GM08714 (cell line): Measurements from ENCODE around the gene FAM3A.

Source experiments
- H3K4me3 ChIP-seq: fragments of 200-500 bp; sonication (Bioruptor generic); 2 replicates; pipeline ENCODE4 v1.5.1; 2014; ENCODE audit warnings: mild to moderate bottlenecking, low read length, inconsistent platforms
- ZNF274 ChIP-seq: IDR thresholded peaks from 2 replicates; pipeline ENCODE4 v1.6.1; 2012; ENCODE audit warnings: mild to moderate bottlenecking, low read depth, low read length

Gene FAM3A

DNA sequence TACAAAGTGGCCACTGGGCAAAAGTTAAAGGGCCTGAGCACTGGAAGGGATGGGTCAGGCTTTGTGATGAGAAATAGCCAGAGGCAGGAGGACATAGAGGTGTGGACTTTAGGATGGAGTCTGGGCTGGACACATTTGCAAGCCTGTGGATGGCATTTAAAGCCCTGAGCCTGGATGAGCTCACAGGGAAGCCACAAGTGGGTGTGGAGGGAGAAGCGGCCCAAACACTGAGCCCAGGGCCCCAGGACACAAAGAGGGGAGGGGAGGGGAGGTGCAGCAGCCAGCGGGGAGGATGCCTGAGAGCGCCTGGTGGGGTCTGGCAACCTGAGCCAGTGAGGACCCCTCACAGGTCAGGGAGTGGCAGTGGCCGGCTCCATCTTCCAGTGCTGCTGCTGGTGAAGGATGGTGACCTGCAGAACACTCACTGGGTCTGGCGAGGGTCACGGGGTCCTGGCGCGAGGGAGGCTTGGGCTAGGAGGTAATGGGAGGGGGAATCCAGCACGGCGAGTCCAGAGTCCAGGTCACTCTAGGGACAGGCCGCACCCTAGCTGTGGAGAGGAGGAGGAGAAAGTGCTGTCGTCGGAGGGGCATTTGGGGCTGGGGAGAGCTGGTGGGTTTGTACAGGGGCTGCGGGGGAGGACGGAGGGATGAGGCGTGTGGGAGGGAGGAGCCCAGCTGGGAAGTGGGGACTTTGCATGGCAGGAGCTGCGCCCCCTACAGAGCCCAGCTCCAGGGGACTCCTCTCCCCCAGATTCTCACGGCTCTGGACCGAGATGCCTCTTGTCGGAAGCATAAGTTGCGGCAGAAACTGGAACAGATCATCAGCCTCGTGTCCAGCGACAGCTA lies 44.0 kb downstream of the FAM3A start:
- no peak overlapping the region for H3K4me3 ChIP-seq
- TF ChIP-seq ZNF274, result no peak

DNA sequence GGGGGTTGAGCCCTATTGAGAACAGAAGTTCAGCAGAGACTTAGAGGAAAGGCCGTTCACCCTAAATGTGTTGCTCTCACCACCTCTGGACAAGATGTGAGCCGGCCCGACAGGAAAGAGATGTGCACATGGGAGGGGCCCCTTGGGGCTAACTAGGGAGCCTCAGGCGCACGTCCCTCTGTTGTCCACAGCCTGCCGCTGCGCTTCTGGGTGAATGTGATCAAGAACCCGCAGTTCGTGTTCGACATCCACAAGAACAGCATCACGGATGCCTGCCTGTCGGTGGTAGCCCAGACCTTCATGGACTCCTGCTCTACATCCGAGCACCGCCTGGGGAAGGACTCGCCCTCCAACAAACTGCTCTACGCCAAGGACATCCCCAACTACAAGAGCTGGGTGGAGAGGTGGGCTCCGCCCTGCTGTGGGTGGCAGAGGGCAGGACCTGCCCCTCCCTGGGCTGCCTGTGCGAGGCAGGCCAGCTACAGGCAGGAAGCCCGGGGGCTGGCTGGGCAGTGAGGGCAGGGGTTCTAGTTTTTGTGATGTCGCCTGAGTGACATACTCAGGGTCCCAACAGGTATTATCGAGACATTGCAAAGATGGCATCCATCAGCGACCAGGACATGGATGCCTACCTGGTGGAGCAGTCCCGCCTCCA lies 45.0 kb downstream of the FAM3A start:
- H3K4me3 ChIP-seq, result no peak overlapping the region
- TF ChIP-seq ZNF274, result no peak

DNA sequence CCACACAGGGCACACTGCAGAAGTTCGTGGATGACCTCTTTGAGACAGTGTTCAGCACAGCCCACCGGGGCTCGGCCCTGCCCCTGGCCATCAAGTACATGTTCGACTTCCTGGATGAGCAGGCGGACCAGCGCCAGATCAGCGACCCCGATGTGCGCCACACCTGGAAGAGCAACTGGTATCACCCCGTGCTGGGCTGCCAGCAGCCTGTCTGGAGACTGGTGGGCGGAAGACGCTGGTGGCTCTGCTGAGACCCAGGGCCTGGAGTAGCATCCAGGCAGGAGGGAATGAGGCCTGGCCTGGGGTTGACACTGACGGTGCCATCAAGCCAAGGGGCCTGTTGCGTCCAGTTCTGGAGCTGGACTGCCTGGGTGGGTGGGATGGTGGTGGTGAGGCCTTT lies 45.6 kb downstream of the FAM3A start:
- TF ChIP-seq ZNF274, result no peak
- no peak overlapping the region for H3K4me3 ChIP-seq

DNA sequence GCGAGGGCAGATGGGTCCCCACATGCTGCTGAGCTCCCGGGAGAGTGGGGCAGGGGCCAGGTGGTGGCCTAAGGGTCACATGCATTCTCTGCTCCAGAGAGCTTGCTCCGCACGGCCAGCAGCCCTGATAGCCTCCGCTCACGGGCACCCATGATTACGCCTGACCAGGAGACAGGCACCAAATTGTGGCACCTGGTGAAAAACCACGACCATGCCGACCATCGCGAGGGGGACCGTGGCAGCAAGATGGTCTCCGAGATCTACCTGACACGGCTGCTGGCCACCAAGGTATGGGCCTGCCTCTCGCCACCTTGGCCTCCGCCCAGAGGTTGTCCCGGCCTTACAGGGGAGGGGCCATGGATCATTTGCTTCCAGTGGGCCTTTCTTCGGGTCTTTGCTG lies 46.2 kb downstream of the FAM3A start:
- no peak overlapping the region for H3K4me3 ChIP-seq
- no peak for TF ChIP-seq ZNF274

DNA sequence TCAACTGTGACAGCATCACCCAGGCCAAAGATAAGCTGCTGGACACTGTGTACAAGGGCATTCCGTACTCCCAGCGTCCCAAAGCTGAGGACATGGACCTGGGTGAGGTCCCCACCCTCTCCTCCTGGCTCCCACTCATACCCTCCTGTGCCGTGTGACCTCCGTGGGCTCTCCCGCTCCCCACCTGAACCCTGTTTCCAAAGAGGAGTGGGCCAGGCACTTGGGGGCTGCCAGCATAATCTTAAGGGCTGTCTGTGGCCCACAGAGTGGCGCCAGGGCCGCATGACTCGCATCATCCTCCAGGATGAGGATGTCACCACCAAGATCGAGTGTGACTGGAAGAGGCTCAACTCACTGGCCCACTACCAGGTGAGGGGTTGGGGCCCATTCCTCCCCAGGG lies 46.9 kb downstream of the FAM3A start:
- no peak for TF ChIP-seq ZNF274

DNA sequence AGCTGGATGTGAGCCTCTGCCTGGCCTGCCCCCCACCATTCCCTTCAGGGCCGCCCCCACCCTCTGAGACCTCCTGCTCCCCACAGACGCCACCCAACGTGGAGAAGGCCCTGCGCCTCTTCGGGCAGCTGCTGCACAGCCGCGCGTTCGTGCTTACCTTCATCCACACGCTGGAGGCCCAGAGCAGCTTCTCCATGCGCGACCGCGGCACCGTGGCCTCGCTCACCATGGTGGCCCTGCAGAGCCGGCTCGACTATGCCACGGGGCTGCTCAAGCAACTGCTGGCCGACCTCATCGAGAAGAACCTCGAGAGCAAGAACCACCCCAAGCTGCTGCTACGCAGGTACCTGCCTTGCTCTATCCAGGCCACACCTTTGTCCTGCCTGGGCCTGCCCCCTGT lies 47.8 kb downstream of the FAM3A start:
- no peak for TF ChIP-seq ZNF274
- no peak overlapping the region for H3K4me3 ChIP-seq

More for the DNA sequence above, 46.9 kb downstream of the FAM3A start:
- no peak overlapping the region for H3K4me3 ChIP-seq

DNA sequence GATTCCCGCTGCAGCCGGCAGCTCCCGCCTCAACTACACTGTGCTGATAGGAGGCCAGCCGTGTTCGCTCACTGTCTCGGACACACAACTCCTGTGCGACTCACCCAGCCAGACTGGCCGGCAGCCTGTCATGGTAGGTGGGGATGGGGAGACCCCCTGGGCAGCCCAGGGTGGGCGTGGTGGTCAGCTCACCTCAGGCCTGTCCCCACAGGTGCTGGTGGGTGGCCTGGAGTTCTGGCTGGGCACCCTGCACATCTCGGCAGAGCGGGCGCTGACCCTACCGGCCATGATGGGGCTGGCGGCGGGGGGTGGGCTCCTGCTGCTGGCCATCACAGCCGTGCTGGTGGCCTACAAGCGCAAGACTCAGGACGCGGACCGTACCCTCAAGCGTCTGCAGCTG lies 48.5 kb downstream of the FAM3A start:
- no peak overlapping the region for H3K4me3 ChIP-seq

DNA sequence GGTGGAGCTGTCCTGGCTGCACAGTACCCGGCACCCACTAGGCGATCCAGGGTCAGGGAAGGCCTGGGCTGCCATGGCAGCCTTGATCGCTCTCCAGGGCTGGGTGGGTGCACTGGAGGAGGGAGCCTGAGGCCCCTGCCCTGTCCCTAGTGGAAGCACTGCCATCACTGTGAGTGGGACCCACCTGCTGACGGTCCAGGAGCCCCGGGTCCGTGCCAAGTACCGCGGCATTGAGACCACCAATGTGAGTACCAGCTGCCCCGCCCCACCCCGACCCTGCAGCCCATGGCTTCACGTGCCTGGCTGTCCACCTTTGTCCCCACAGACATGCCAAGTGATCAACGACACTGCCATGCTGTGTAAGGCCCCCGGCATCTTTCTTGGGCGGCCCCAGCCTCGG lies 49.1 kb downstream of the FAM3A start:
- TF ChIP-seq ZNF274, result no peak
- H3K4me3 ChIP-seq, result no peak overlapping the region

More for the DNA sequence above, 48.5 kb downstream of the FAM3A start:
- no peak for TF ChIP-seq ZNF274

DNA sequence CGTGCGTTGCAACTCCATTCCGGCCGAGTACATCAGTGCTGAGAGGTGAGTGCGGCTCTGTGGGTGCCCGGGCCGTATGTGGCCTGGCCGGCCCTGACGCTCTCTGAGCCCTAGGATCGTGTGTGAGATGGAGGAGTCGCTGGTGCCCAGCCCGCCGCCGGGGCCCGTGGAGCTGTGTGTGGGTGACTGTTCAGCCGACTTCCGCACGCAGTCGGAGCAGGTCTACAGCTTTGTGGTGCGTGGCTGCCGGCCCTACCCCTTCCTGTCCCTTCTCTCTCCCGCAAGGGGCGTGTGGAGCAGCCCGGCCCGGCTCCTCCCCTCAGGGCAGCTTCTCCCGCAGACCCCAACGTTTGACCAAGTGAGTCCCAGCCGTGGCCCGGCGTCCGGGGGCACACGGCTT lies 50.0 kb downstream of the FAM3A start:
- no peak overlapping the region for H3K4me3 ChIP-seq
- TF ChIP-seq ZNF274, result no peak

DNA sequence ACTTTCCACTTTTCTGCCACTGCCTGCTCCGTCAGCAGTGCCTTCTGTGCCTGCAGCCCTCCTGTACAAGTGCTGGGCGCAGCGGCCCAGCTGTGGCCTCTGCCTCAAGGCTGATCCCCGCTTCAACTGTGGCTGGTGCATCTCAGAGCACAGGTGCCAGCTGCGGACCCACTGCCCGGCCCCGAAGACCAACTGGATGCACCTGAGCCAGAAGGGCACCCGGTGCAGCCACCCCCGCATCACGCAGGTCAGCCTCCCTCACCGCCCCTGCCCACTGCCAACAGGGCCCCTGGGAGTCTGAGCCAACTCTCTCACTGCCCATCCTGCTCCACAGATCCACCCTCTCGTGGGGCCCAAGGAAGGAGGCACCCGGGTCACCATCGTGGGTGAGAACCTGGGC lies 50.4 kb downstream of the FAM3A start:
- no peak for TF ChIP-seq ZNF274

DNA sequence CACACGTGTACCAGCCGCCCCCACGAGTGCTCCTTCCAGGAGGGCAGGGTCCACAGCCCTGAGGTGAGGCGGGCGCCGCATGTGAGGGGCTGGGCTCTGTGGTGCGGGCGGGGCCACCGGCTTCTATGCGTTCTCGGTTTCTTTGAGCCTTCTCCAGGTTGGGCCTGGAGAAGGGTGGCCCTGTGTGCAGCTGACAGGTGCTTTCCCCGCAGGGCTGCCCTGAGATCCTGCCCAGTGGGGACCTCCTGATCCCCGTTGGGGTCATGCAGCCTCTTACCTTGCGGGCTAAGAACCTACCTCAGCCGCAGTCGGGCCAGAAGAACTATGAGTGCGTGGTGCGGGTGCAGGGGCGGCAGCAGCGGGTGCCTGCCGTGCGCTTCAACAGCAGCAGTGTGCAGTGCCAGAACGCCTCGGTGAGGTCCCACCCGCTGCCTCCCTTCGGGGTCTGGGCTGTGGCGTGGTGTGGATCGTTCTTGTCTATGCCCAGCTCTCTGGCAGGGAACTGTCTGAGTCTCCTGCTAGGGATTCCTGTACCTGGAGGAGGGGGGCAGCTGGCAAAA lies 51.1 kb downstream of the FAM3A start:
- TF ChIP-seq ZNF274, result no peak
- H3K4me3 ChIP-seq, result no peak overlapping the region

More for the DNA sequence above, 50.4 kb downstream of the FAM3A start:
- H3K4me3 ChIP-seq, result no peak overlapping the region

DNA sequence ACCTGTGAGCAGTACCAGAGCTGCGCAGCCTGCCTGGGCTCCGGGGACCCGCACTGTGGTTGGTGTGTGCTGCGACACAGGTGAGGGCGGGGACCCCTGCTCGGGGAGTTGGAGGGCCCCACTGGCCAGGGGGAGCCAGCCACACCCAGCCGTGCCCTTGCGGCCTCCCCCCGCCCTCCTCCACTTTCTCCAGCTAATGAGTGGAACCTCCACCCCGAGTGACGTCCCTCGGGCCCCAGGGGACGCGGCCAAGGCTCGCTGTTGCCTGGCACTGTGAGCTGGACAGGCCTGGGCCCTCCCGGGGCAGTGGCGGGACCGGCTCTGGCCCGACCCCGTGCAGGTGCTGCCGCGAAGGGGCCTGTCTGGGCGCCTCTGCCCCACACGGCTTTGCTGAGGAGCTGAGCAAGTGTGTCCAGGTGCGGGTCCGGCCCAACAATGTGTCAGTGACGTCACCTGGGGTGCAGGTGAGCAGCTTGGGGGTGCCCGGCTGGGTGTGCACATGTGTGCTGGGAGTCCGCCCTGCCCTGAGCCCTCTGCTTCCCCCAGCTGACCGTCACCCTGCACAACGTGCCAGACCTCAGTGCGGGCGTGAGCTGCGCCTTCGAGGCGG lies 52.3 kb downstream of the FAM3A start:
- no peak for TF ChIP-seq ZNF274

DNA sequence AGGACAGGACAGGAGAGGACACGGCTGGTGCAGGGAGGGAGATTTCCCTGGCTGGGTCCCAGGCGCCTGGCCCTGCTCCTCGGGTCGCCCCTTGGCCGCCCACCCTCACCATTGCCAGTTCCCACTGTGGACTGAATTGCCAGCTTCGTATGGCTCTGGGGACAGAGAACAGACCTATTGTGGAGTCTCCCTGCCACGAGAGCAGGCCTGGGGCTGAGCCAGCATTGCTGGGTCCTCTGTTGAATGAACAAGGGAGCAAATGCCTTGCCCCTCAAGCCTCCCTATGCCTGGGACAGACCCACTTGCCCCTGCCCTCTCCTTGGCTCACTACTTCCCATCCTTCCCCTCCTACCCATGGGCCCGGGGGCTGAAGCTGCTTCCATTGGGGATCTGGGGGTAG lies 53.6 kb downstream of the FAM3A start:
- no peak overlapping the region for H3K4me3 ChIP-seq
- no peak for TF ChIP-seq ZNF274

More for the DNA sequence above, 52.3 kb downstream of the FAM3A start:
- H3K4me3 ChIP-seq, result no peak overlapping the region

DNA sequence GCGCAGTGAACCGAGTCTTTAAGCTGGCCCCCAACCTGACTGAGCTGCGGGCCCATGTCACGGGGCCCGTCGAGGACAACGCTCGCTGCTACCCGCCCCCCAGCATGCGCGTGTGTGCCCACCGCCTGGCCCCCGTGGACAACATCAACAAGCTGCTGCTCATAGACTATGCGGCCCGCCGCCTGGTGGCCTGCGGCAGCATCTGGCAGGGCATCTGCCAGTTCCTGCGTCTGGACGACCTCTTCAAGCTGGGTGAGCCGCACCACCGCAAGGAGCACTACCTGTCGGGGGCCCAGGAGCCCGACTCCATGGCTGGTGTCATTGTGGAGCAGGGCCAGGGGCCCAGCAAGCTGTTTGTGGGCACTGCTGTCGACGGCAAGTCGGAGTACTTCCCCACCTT lies 55.7 kb downstream of the FAM3A start:
- TF ChIP-seq ZNF274, result no peak
- H3K4me3 ChIP-seq, result no peak overlapping the region
